Kidney glomerular epithelial cell (primary cell): Measurements from ENCODE around the gene EI24.

Experiments
- DNase-seq: peaks from one replicate; lab custom pipeline; 2025; lab: John Stamatoyannopoulos, UW

EI24 gene

GRCh38 chr11:125579811-125580210 lies 10.5 kb downstream of the EI24 start:
- DNase-seq, result no peak

- DNase-seq, result no peak
Observed at GRCh38 chr11:125583496-125583895, 14.2 kb downstream of the EI24 start.

GRCh38 chr11:125585487-125585886 lies 16.2 kb downstream of the EI24 start:
- DNase-seq, result no peak

GRCh38 chr11:125586623-125587022 lies 17.3 kb downstream of the EI24 start:
- no peak for DNase-seq

- no peak for DNase-seq
Observed at GRCh38 chr11:125587480-125587879, 18.2 kb downstream of the EI24 start.

- DNase-seq, result no peak
Observed at GRCh38 chr11:125588505-125588904, 19.2 kb downstream of the EI24 start.

DNA sequence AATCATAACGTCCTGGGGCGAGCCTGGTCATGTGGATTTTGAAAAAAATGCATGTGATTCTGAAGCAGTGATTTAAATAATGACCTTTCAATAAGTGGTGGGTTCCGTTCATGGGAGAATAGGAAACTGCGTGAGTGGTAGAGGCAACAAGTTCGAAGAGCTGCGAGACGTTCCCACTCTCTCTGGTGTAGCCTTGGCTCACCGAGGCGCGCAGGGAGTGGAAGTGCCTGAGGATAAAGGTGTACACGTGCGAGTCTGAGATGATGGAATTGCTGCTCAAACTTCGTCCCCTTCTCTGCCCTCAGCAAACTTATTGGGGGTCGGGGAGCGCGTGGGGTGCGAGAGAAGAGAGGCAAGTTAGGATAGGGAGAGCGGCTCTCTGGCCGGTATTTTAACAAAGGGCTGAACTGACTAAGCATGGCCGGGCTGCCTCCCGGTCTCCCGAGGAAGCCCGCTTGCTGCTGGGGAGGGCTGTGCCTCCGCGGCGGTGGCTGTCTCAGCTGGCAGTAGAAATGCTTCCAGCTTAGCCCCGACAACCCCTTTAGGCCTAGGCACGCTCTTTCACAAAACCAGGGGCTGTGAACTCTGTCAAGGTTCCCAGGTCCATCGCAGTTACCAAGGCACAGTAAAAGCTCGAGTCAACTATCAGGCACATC lies 22.5 kb downstream of the EI24 start:
- peak; percentile 81 for DNase-seq

DNA sequence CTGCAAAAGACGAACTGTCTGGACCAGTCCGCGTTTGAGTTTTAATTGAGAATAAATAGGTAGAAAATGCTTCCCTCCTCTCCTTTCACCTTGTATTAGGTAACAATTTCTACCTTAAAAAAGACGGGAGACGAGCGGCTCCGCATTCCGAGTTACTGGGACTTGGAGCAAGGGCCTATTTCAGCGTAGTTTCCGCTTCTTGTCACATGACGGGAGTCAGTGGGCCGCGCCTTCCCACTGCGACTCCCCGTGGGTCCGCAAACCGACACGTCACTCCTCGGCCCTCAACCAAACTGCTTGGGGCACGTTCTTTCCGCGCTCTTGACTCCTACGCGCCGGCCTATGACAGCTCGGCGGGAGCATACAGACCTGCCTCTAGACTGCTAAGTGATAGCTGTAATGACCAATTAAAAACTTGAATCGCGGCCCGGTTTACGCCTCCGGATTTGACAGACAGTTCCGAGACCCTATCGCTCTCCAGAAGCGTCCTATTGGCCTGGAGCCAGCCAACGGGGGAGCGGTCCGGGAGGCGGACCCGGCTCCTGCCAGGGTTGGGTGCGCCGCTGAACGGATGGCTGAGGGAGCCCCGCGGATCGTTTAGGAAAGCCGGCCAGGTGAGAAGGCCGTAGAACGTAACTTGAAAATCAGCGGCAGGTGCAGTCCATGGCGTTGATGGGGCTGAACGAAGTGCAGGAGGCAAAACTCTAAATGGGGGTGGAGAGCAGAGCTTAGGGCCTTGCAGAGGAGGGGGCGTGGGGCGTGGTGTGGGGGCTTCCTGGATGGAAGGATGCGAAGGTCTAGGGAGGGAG lies 23.2 kb downstream of the EI24 start, which contains the start of gene STT3A:
STT3A (plus strand) TSS at position 548 of the 809 bp plus-strand sequence. CDS start 3,064 bp downstream, outside the sequence.
- DNase-seq, result peak; percentile 99

GRCh38 chr11:125593114-125593820 lies 24.0 kb downstream of the EI24 start:
- DNase-seq, result peak; percentile 63

DNA sequence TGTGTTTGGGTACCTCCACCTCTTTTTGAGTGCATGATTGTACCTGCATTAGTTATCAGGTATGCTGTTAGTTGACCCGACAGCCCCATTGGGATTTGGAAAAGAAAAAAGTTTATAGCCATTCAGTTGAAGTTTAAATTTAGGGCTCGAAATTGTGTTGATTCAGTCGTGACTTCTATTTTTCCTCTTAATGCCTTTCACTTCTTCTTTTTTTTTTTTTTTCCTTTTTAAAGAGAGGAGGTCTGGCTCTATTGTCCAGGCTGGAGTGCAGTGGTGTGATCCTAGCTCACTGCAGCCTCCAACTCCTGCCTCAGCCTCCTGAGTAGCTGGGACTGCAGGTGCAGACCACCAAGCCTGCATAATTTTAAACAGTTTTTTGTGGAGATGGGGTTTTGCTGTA lies 25.7 kb downstream of the EI24 start:
- no peak for DNase-seq

DNA sequence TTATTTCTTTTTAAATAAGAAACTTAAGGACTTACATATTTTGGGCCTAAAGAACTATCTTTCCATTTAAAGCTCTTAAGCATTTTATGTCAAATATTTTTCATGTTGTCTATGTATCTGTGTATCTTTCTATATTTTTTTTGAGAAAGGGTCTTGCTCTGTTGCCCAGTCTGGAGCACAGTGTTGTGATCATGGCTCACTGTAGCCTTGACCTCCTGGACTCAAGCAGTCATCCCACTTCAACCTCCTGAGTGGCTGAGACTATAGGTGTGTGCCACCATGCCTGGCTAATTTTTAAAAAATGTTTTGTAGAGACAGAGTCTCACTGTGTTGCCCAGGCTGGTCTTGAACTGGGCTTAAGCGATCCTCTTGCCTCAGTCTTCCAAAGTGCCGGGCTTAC lies 31.4 kb downstream of the EI24 start:
- DNase-seq, result no peak

- no peak for DNase-seq
Observed at GRCh38 chr11:125603207-125603606, 33.9 kb downstream of the EI24 start.

GRCh38 chr11:125605417-125605816 lies 36.1 kb downstream of the EI24 start:
- no peak for DNase-seq

- no peak for DNase-seq
Observed at GRCh38 chr11:125609545-125609944, 40.3 kb downstream of the EI24 start.

- DNase-seq, result no peak
Observed at GRCh38 chr11:125618383-125618782, 49.1 kb downstream of the EI24 start.

DNA sequence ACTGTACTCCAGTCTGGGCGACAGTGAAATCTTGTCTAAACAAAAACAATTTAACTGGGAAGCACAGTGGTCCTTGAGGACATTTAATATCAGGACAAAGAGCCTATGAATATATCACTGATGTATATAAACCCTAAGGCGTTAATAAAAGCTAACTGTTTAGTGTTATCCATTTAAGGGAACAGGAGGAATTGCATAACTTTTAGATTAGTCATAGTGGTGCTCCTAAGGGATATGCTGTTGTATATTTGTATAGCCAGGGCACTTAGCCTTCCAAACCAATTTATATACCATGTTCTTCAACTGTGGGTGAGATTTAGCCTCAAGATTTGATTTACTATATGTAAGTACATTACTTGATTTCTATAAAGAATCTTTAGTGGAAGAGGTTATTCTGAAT lies 52.7 kb downstream of the EI24 start:
- peak; percentile 45 for DNase-seq

GRCh38 chr11:125623064-125623463 lies 53.8 kb downstream of the EI24 start:
- DNase-seq, result no peak

DNA sequence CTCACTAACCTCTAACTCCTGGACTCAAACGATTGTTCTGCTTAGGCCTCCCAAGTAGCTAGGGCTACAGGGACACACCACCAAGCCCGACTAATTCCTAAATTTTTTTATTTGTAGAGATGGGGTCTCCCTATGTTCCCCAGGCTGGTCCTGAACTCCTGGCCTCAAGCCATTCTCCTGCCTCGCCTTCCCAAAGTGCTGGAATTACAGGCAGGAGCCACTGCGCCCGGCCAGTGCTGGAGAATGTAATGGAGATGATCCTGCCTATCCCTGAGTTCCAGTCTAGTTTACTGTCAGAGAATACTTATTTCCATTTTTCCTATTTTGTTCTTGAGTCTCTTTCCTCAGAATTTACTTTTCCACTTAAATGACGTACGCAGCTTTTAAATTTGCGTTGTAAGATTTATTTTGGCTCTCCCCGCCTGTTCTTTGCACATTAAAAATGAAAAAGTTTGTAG lies 55.5 kb downstream of the EI24 start, which contains the start of gene CHEK1:
CHEK1 (plus strand) TSS at position 408 of the 458 bp plus-strand sequence. CDS start 1,606 bp downstream, outside the sequence.
- DNase-seq, result no peak

DNA sequence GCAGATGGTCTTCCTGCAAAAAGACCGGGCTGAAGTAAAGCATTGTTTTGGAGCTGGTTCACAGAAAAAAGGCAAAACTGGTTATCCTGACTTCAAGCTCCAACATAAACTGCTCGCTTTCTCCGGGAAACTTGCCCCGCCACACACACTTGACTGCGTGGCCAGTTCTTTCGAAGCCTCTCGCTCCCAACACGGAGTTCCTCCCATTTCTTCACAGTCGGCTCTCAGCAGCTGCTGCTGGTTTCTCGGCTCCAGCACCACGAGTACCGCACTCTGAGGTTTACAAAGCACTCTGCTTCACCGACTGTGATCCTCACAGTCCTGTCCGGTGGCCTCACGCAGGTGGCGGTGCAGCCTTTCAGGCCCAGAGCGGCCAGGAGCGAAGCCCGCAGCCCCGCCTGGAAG lies 56.0 kb downstream of the EI24 start:
- DNase-seq, result peak; percentile 72

DNA sequence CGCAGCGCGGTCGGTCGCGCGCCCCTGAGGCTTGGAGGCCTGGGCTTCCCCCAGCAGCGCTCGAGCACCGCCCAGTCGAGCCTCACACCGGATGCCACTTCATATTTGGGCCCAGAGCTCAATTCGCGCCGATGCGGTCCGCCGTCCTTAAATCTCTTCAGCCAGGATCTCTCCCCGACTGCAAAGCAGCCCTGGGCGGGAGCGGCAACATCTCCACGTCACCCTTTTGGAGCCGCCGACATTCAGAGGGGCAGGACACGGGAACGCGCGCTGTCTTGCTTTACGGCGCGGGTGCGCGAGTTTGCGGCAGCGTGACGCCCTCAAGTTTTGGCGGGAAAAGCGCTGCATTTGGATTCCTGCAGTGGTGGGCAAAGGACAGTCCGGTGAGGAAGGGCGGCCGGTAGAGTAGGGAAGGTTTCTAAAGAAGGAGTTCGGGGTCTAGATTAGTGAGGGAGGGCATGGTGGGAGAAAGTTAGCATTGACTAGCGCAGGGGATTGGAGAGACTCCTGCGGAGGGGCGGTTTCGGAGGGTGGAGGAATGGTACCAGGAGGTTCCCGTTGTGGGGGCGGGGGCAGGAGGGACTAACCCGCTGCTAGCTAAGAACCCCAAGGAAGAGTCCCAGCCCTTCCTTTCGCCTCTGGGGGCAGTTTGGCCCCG lies 56.5 kb downstream of the EI24 start:
- DNase-seq, result peak; percentile 85

DNA sequence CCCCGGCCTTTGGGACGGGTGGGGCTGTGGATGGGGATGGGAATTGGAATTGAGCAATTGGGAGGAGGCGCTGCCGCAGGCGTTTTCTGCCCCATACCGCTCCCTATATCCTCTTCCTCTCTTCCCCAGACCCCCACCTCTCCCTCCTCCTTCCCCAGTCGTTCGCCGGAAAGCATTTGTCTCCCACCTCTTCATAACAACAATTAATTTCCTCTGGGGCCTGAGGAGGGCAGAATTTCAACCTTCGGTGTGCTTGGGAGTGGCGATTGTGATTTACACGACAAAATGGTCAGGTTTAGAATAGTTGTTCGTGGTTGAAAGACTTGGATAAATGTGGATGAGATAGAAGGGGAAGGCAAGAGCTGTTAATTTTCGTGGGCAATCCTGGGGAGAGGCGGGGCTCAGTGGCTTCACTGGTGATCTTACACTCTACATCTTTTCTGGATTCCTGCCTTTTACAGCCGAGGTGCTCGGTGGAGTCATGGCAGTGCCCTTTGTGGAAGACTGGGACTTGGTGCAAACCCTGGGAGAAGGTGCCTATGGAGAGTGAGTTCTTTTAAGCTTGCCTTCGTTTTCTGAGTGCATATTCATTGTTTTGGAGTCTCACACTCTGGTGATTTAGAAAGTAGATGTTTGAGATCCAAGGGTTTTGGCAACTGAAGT lies 57.1 kb downstream of the EI24 start:
- peak; percentile 76 for DNase-seq
